GM19239 (cell line): ENCODE data around the gene HGS.

ENCODE experiments used
- DNase-seq: peaks from one replicate; pipeline ENCODE4 v3.0.0; 2011; ENCODE audit warnings: low spot score; ENCODE audit not compliant: insufficient read length
- FAIRE-seq: peaks from 2 replicates; lab custom pipeline; 2011; peaks lifted over from hg19 to GRCh38; lab: Jason Lieb, UNC

The HGS gene

GRCh38 chr17:81683584-81684441 is at the start of gene HGS, which contains the start of gene ARL16:
TSS of gene HGS (plus strand) at chr17:81684011. CDS start at chr17:81684067, 56 bp downstream.
TSS of gene ARL16 (minus strand) at chr17:81683797. CDS start at chr17:81683753, 44 bp downstream.
- DNase-seq (peak; percentile 99), FAIRE-seq (peak; percentile 98)

GRCh38 chr17:81635431-81635830 is 48.4 kb upstream of the HGS start:
- FAIRE-seq (no peak), DNase-seq (no peak)

- FAIRE-seq (peak; percentile 67), DNase-seq (no peak)
These were observed 47.8 kb upstream of the HGS start for GRCh38 chr17:81635973-81636504.

GRCh38 chr17:81636505-81637288 is 47.1 kb upstream of the HGS start, which contains the start of the genes NPLOC4 and TSPAN10:
TSS of gene NPLOC4 (minus strand) at chr17:81637112. CDS start at chr17:81636930, 182 bp downstream.
TSS of gene TSPAN10 (plus strand) at chr17:81637196. CDS start at chr17:81642413, 5,217 bp downstream.
- DNase-seq (peak; percentile 97), FAIRE-seq (peak; percentile 81)

GRCh38 chr17:81638683-81639082 is 45.1 kb upstream of the HGS start:
- DNase-seq = no peak
- no peak for FAIRE-seq

- DNase-seq = no peak
- FAIRE-seq = no peak
These were observed 43.8 kb upstream of the HGS start for GRCh38 chr17:81640011-81640410.

GRCh38 chr17:81641825-81642489 is 41.9 kb upstream of the HGS start:
- FAIRE-seq = no peak
- DNase-seq = no peak

- FAIRE-seq (no peak), DNase-seq (no peak)
These were observed 39.3 kb upstream of the HGS start for GRCh38 chr17:81644496-81644895.

- no peak for FAIRE-seq
These were observed 38.5 kb upstream of the HGS start for GRCh38 chr17:81644976-81645952.

GRCh38 chr17:81646869-81647600 is 36.8 kb upstream of the HGS start:
- no peak for DNase-seq
- no peak for FAIRE-seq

More at GRCh38 chr17:81644976-81645952, 38.5 kb upstream of the HGS start:
- no peak for DNase-seq

- FAIRE-seq (no peak), DNase-seq (no peak)
These were observed 36.2 kb upstream of the HGS start for GRCh38 chr17:81647640-81648012.

GRCh38 chr17:81648013-81648706 is 35.7 kb upstream of the HGS start:
- DNase-seq (no peak), FAIRE-seq (no peak)

GRCh38 chr17:81648707-81649085 is 35.1 kb upstream of the HGS start:
- FAIRE-seq (no peak), DNase-seq (no peak)

GRCh38 chr17:81650951-81651350 is 32.9 kb upstream of the HGS start:
- no peak for FAIRE-seq
- no peak for DNase-seq

GRCh38 chr17:81651692-81652091 is 32.1 kb upstream of the HGS start:
- no peak for DNase-seq

GRCh38 chr17:81652906-81653771 is 30.7 kb upstream of the HGS start:
- FAIRE-seq = no peak

More at GRCh38 chr17:81651692-81652091, 32.1 kb upstream of the HGS start:
- FAIRE-seq = no peak

More at GRCh38 chr17:81652906-81653771, 30.7 kb upstream of the HGS start:
- DNase-seq = peak; percentile 66
